Measurements from ENCODE around the gene MAGEA9.
"Not testable (repeated sequence)": the region's sequence is repeated elsewhere in the genome, so short reads cannot be mapped to it uniquely, and the experiment has no call there.

The MAGEA9 gene

GRCh38 chrX:149781727-149782126 is at the start of gene MAGEA9:
Gene MAGEA9 (plus strand): TSS chrX:149781930. CDS start chrX:149786211, 4,281 bp downstream.
- not testable (repeated sequence) for DNase-seq (ENCODE audit: low read depth)

GRCh38 chrX:149742269-149742668 is 39.5 kb upstream of the MAGEA9 start:
- not testable (repeated sequence) for DNase-seq (ENCODE audit: low read depth)

GRCh38 chrX:149746390-149747007 is 35.2 kb upstream of the MAGEA9 start:
- not testable (repeated sequence) for DNase-seq (ENCODE audit: low read depth)

GRCh38 chrX:149757206-149758067 is 24.3 kb upstream of the MAGEA9 start:
- DNase-seq (ENCODE audit: low read depth) = no peak

GRCh38 chrX:149758068-149758714 is 23.5 kb upstream of the MAGEA9 start:
- no peak for DNase-seq (ENCODE audit: low read depth)

- DNase-seq (ENCODE audit: low read depth) = not testable (repeated sequence)
Measured at GRCh38 chrX:149758715-149759078, 23.0 kb upstream of the MAGEA9 start.

GRCh38 chrX:149759824-149760223 is 21.9 kb upstream of the MAGEA9 start:
- no peak for DNase-seq (ENCODE audit: low read depth)

- no peak for DNase-seq (ENCODE audit: low read depth)
Measured at GRCh38 chrX:149760965-149761364, 20.8 kb upstream of the MAGEA9 start.

GRCh38 chrX:149761858-149762674 is 19.7 kb upstream of the MAGEA9 start:
- DNase-seq (ENCODE audit: low read depth) = not testable (repeated sequence)

GRCh38 chrX:149762696-149763614 is 18.8 kb upstream of the MAGEA9 start:
- DNase-seq (ENCODE audit: low read depth) = no peak

GRCh38 chrX:149770344-149770743 is 11.4 kb upstream of the MAGEA9 start:
- not testable (repeated sequence) for DNase-seq (ENCODE audit: low read depth)

GRCh38 chrX:149773026-149773425 is 8.7 kb upstream of the MAGEA9 start:
- DNase-seq (ENCODE audit: low read depth) = not testable (repeated sequence)

GRCh38 chrX:149773768-149774167 is 8.0 kb upstream of the MAGEA9 start, which contains the start of gene HSFX1:
Gene HSFX1 (plus strand): TSS chrX:149774068. CDS start chrX:149774682, 614 bp downstream.
- DNase-seq (ENCODE audit: low read depth) = not testable (repeated sequence)

GRCh38 chrX:149777999-149778398 is 3.7 kb upstream of the MAGEA9 start:
- DNase-seq (ENCODE audit: low read depth) = not testable (repeated sequence)

GRCh38 chrX:149795531-149795930 is 13.8 kb downstream of the MAGEA9 start:
- not testable (repeated sequence) for DNase-seq (ENCODE audit: low read depth)

- no peak for DNase-seq (ENCODE audit: low read depth)
Measured at GRCh38 chrX:149799095-149799714, 17.5 kb downstream of the MAGEA9 start.

- DNase-seq (ENCODE audit: low read depth) = no peak
Measured at GRCh38 chrX:149799938-149800337, 18.2 kb downstream of the MAGEA9 start.

GRCh38 chrX:149803458-149804062 is 21.8 kb downstream of the MAGEA9 start:
- no peak for DNase-seq (ENCODE audit: low read depth)

GRCh38 chrX:149804102-149804501 is 22.4 kb downstream of the MAGEA9 start:
- no peak for DNase-seq (ENCODE audit: low read depth)
